GM18508 (cell line): Measurements from ENCODE around the gene ACER1.
"Not testable (repeated sequence)": the region's sequence is repeated elsewhere in the genome, so short reads cannot be mapped to it uniquely, and the experiment has no call there.

Source experiments
- ATAC-seq: cut with Tn5 transposase; IDR thresholded peaks from one replicate; pipeline ENCODE4 v1.9.1; 2021; ENCODE audit warnings: moderate number of reproducible peaks; ENCODE audit not compliant: insufficient read depth, unreplicated experiment

The ACER1 gene

DNA sequence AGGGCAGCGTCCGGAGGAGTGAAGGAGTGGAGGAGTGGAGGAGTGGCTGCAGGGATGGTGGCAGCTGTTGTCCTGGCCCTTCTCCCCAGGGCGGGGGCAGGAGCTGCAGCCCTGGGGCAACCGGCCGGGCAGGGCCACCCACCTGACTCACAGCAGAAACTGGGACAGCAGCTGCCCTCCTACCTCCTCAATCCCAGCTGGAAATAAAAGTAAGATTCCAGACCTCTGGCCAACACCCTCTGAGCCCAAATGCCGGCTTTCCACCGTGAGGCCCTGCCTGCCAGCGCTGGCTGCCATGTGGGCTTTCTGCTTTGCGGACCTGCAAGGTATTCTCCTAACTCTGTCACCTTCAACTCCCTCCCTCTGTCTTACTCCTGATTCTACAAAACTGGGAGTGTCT lies 24.6 kb upstream of the ACER1 start:
- ATAC-seq: no peak

DNA sequence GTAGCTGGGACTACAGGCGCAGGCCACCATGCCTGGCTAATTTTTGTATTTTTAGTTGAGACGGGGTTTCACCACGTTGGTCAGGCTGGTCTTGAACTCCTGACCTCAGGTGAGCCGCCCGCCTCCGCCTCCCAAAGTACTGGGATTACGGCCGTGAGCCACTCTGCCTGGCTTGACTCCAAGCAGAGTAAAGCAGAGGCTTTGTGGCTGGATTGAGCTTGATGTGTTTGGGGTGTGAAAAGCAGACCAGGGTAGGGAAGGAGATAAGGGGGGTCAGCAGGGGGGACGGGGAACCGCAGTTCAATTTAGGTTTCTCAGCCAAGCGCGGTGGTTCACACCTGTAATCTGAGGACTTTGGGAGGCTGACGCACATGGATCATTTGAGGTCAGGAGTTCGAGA lies 23.8 kb upstream of the ACER1 start:
- no peak for ATAC-seq

DNA sequence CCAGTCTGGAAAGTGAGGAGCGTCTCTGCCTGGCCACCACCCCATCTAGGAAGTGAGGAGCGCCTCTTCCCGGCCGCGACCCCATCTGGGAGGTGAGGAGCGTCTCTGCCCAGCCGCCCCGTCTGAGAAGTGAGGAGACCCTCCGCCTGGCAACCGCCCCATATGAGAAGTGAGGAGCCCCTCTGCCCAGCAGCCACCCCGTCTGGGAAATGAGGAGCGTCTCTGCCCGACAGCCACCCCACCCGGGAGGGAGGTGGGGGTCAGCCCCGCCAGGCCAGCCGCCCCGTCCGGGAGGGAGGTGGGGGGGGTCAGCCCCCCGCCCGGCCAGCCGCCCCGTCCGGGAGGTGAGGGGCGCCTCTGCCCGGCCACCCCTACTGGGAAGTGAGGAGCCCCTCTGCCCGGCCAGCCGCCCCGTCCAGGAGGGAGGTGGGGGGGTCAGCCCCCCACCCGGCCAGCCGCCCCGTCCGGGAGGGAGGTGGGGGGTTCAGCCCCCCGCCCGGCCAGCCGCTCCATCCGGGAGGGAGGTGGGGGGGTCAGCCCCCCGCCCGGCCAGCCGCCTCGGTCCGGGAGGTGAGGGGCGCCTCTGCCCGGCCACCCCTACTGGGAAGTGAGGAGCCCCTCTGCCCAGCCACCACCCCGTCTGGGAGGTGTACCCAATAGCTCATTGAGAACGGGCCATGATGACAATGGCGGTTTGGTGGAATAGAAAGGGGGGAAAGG lies 22.1 kb upstream of the ACER1 start:
- not testable (repeated sequence) for ATAC-seq

DNA sequence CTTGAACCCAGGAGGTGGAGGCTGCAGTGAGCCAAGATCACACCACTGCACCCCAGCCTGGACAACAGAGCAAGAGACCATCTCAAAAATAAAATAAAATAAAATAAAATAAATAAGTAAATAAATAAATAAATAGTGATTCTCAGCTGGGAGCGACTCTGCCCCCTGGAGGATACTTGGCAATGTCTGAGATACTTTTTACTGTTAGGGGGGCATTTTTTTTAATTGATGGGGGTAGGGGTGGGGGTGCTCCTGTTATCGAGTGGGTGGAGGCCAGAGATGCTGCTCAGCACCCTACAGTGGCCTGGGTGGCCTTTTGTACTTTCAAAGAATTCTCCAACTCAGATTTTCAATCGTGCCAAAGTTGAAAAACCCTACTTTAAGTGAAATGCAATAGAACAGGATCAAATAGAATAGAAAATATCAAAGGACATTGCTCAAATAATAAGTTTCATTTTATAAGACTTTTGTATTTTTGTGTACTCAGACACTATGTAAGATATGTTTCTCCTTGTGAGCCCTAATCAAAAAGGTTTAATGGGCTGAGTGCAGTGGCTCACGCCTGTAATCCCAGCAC lies 20.8 kb upstream of the ACER1 start:
- no peak for ATAC-seq

DNA sequence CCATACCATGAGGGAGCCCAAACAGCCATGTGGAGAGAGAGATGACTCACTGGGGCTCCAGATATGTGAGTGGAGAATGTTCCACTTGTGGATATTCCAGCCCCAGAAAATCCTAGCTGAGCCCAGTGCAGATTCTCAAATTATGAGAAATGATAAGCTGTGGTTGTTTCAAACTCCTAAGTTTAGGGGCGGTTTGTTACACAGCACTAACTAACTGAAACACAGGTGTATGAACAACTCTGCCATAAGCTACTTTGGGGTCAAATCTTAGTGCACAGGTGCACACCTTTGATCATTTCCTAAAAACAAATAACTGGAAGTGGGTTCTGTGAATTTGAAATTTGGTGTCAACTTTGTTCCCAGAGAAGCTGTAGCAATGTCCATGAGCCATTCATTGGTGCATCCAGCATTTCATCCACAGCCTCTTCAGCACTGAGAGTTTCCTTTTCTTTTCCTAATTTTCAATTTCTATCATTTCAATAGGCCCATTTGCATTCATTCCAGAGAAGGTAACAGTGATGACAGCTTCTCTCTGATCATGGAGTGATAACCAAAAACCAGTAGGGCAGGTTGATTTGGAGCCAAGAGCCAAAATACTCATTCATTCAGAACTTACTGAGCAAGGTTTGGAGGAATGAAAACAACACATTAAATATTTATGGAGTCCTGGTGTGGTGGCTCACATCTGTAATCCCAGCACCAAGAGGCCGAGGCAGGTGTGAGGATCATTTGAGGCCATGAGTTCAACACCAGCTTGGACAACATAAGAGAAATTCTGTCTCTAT lies 19.2 kb upstream of the ACER1 start:
- ATAC-seq: no peak

DNA sequence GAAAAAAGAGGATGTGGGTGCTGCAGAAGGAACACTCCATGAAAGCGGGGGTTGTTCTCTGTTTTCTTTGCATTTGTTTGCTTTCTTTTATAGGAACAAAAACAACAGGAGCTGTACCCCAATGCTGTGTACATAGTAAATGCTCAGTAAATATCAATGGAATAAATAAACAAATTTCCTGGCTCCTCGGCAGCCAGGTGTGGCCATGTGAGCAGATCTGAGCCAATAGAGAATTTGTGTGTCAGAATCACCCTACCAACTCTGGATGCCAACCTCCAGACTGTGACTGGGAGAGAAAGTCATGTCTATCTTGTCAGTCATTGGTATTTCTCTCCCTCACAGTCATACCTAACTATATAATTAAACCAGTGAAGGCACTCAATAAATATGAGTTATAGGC lies 17.3 kb upstream of the ACER1 start:
- no peak for ATAC-seq

DNA sequence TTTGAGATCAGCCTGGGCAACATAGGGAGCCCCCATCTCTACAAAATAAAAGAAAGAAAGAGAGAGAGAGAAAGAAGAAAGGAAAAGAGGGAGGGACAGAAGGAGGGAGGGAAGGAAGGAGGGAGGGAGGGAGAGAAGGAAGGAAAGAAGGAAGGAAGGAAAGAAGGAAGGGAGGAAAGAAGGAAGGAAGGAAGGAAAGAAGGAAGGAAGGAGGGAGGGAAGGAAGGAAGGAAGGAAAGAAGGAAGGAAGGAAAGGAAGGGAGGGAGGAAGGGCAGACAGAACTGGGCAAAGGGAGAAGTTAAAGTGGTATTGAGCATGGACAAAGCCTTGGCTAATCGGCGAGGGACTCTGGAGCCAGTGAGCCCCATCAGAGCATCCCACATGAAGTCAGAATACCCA lies 15.9 kb upstream of the ACER1 start:
- ATAC-seq: not testable (repeated sequence)

DNA sequence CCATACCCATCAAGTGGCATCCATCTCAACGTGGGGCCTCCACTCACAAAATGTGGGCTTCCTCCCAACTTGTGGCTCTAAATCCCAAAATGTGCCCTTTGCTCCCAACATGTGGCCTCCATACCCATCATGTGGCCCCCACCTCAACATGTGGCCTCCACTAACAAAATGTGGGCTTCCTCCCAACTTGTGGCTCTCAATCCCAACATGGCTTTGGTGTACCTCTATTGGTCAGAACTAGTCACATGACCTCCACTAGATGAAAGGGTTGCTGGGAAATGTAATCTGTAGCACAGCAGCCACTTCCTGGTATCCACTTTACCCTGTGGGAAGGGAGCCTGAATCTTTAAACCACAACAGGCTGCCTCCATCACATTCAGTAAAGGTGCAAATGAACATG lies 10.1 kb upstream of the ACER1 start:
- no peak for ATAC-seq

DNA sequence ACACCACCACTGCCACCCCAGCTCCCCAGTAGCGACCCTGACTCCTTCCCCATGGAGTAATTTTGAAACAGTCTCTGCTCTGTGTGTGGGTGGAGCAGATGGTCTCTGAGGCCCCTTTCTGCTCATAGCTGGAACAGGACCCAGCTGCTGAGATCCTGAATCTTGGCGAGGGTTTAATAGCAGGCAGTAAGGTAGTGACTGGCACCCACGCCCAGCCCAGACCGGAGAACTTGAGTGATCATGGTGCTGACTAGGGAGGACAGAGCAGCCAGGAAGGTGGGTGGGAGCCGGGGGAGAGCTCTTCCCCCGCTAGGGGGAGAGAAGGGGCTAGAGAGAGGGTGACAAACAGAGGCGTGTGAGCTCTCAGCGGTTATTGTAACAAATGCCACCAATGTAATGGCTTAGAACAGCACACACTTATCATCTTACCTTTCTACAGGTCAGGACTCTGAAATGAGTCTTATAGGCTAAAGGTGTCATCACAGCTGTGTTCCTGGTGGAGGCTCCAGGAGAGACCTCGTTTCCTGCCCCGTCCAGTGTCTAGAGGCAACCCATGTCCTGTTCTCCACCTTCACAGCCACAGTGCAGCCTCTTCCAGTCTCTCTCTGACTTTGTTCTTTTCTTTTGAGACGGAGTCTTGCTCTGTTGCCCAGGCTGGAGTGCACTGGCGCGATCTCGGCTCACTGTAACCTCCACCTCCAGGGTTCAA lies 7.2 kb upstream of the ACER1 start:
- ATAC-seq: no peak

DNA sequence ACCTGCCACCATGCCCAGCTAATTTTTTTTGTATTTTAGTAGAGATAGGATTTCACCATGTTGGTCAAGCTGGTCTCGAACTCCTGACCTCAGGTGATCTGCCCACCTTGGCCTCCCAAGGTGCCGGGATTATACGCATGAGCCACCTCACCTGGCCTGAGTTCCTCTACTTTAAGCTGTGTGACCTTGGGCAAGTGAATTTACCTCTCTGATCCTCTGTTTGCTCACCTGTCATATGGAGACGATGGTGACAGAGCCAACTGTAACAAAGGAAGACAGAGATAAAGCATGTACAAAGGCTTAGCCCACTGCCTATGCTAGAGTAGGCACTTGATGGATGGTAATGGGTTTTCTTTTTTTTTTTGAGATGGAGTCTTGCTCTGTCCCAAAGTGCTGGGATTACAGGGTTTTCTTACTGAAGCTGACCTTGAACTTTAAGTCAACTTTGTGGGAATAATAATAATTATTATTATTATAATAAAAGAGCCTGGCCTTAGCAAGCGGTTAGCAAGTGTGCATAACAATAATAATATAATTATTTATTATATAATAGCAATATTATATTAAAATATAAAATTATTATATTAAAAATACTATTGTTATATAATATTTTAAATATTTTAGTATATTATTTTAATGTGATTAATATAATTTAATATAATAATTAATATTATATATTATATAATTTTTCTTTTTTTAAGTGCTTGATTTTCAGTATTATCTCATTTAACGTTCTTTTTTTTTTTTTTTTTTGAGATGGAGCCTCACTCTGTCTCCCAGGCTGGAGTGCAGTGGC lies 1.3 kb upstream of the ACER1 start:
- ATAC-seq: no peak

DNA sequence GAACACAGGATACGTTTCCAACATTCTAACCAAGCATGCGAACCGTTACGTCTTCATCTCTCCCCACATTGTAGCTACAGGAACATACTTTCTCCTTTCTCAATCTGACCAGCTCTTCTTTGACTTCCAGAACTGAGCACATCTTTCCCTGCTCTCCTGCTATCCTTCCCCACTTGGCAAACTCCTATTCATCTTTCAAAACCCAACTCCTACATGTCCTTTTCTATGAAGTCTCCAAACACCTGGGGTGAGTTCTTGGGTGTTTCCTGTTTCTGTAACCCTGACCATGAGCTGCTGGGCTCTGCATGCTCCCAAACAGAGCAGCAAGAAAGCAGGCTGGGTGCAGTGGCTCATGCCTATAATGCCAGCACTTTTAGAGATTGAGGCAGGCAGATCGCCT lies 6.6 kb downstream of the ACER1 start:
- ATAC-seq: no peak

DNA sequence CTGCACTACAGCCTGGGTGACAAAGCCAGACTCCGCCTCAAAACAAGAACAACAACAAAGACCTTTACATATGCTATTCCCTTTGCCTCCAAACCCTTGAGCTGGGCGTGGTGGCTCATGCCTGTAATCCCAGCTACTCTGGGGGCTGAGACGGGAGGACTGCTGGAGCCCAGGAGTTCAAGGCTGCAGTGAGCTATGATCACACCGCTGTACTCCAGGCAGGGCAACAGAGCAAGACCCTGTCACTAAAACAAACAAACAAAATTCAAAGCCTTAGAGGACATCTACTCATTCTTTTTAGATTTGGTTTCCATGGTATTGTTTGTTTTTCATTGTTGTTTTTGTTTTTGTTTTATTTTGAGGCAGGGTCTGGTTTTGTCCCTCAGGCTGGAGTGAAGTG lies 7.8 kb downstream of the ACER1 start:
- ATAC-seq: no peak

DNA sequence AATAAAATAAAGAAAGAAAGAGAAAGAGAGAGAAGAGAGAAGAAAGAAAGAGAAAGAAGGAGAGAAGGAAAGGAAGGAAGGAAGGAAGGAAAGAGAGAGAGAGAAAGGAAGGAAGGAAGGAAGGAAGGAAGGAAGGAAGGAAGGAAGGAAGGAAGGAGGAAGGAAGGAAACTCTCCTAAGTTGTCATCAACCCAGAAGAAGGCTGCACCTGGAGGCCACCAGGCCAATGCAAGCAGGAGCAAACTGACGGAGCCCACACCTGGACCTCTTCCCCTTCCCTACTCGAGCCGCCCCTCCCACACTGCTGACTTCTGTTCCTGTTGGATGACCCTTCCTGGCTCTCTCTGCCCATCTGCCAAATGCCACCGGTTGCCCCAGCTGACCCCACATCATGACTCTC lies 8.7 kb downstream of the ACER1 start:
- no peak for ATAC-seq

DNA sequence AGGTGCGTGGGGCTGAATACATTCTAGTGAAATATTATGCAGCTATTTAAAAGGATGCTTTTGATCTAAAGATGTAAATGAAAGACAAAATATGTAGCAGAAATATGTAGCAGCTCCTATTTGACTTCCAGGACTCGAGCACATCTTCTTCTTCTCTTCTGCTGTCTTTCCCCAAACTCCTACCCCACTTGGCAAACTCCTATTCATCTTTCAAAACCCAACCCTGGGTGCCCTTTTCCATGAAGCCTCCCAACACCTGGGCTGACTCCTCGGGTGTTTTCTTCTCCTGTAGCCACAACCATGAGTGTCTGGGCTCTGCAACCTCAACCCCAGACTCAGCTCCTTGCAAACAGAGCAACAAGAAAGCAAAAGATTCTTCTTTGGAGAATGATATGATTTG lies 11.1 kb downstream of the ACER1 start:
- ATAC-seq: no peak

DNA sequence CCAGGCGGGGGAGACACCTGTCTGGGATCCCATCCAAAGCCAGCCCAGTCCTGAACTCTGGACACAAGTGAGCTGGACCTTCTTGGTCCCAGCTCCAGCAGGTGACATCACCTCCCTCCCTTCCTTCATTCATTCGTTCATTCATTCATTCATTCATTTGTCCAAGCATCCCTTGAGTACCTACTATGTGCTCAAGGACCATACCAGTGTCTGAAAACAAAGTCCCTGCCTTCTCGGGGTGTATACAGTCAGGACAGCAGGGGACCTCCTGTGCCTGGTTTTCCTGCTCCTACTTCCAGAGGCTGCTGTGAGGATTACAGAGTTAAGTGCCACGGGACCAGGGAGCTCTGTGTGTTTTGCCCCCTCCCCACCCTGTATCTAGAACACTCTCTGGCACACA lies 14.0 kb downstream of the ACER1 start:
- no peak for ATAC-seq

DNA sequence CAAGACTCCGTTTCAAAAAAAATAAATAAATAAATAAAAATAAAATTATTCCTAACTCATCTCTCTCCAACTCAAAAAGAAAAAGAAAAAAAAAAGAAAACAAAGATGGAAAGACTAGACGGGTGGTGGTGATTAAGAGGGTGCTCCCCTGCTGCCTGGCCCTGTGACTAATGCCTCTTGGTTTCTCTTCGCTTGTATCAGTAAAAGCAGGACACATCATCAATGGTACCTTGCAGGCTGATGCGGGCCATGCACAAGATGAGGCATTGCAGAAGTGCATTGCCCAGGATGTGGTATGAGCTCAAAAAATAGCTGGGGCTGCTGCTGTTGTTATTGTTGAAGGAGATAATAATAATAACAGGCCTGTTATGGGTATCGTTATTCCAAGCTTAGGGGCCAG lies 14.6 kb downstream of the ACER1 start:
- no peak for ATAC-seq

DNA sequence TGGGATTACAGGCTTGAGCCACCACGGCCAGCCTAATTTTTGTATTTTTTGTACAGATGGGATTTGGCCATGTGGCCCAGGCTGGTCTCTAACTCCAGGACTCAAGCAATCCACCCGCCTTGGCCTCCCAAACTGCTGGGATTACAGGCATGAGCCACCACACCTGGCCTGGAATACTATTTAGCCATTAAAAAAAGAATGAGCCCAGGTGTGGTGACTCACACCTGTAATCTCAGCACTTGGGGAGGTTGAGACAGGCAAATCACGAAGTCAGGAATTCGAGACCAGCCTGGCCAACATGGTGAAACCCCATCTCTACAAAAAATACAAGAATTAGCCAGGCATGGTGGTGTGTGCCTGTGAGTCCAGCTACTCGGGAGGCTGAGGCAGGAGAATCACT lies 17.8 kb downstream of the ACER1 start:
- not testable (repeated sequence) for ATAC-seq

DNA sequence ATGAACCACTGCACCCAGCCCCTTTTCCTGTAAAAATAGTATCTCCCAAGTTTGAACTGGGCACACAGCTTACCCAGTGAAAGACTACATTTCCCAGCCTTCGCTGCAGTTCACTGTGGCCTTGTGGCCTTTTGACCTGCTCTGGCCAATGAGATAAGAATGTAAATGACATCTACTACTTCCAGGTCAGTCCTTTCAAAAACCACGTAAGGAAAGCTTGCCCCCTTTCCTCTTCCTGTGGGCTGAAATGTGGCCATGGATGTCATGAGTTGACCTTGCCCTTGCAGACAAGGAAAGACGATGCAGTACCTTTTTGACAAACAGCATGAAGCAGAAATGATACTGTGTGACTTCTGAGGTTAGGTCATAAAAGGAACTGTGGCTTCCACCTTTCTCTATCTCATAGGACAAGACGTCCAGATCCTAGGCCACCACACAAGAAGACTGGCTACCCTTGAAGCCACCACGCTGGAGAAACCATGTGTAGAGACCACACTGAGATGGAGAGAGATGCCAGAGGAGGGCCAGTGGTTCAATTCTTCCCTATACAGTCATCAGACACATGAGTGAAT lies 19.9 kb downstream of the ACER1 start:
- no peak for ATAC-seq

DNA sequence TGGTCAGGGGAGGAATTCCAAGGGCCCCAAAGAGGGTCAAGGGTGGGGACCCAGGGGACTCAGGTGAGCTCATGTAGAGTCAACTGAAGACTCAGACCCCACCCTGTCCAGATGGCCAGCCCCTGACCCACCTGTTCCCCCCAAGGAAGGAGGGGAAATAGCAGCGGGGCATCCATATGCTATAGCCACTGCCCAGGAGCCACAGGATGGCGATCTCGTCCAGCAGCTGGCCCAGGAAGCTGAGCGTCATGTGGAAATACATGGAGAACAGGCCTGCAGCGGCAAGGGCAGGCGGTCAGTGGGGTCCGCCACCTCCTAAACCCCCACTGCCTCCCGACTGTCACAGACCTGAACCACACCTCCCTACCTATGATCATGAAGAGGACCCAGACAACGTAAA lies 21.4 kb downstream of the ACER1 start:
- ATAC-seq: no peak

DNA sequence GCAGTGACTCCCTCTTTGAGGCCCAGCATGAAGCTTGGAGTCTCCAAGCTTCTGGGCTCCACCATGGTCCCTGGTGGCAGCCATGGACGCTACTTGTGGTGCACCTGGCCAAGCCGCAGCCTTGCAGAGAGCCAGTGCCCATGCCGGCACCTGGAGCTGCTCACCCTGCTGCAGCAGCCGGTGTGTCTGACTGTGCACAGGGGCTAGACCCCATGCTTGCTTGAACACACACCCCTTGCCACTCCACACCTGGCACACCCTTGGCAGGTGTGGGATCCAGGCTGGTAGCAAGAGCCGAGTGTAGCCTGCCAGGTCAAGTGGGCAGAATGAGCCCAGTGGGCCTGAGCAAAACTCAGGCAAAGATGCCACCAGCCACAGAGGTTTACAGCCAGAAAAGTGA lies 35.0 kb downstream of the ACER1 start:
- ATAC-seq: no peak
